Fibroblast of lung (primary cell): ENCODE measurements around the gene CIAPIN1. TPM values are rescaled to one million over a fixed set of nuclear protein-coding genes. Genes with fewer than 3 reads are reported as not detected.

Experiments used
- DNase-seq, 2 donors: peaks; one replicate each; pipeline versions ENCODE4 v3.0.0 to v3.0.0-alpha.2; 2010; ENCODE audit warnings: low read depth in 2 of 2
- H2AFZ ChIP-seq: 2 replicates; pipeline ENCODE4 v1.5.1; 2012; ENCODE audit warnings: low read length, control low read depth, inconsistent platforms
- H3K27ac ChIP-seq: 2 replicates; pipeline ENCODE4 v1.5.1; 2011; ENCODE audit warnings: low read length, control low read depth; ENCODE audit not compliant: insufficient read depth
- H3K27me3 ChIP-seq: 2 replicates; pipeline ENCODE4 v1.5.1; 2011; ENCODE audit warnings: mild to moderate bottlenecking, low read length; ENCODE audit not compliant: control insufficient read depth, insufficient read depth
- H3K36me3 ChIP-seq: 2 replicates; pipeline ENCODE4 v1.5.1; 2011; ENCODE audit warnings: low read length; ENCODE audit not compliant: control insufficient read depth, insufficient read depth
- H3K4me1 ChIP-seq: 2 replicates; pipeline ENCODE4 v1.5.1; 2011; ENCODE audit warnings: low read length; ENCODE audit not compliant: control insufficient read depth, insufficient read depth; ENCODE audit errors: extremely low read depth
- H3K4me2 ChIP-seq: 2 replicates; pipeline ENCODE4 v1.5.1; 2011; ENCODE audit warnings: low read length, control low read depth; ENCODE audit not compliant: insufficient read depth; ENCODE audit errors: extremely low read depth
- H3K4me3 ChIP-seq, 4 experiments: fragments of 200-600 bp in 1 of 4; sonication (generic) in 1 of 4; replicated peaks in 1 of 4; 2 replicates each; pipeline ENCODE4 v1.5.1; 2011 to 2016; ENCODE audit warnings: low read length in 4 of 4, low read depth in 3 of 4, mild to moderate bottlenecking in 3 of 4, control low read depth in 2 of 4, inconsistent platforms in 1 of 4, mixed read lengths in 1 of 4; ENCODE audit not compliant: insufficient read depth in 1 of 4; ENCODE audit errors: control extremely low read depth in 1 of 4
- H3K79me2 ChIP-seq: 2 replicates; pipeline ENCODE4 v1.5.1; 2012; ENCODE audit warnings: mild to moderate bottlenecking, low read length, inconsistent platforms; ENCODE audit not compliant: control insufficient read depth, insufficient read depth
- H3K9ac ChIP-seq: 2 replicates; pipeline ENCODE4 v1.5.1; 2011; ENCODE audit warnings: mild to moderate bottlenecking, low read length, control low read depth; ENCODE audit not compliant: insufficient read depth
- H3K9me3 ChIP-seq: 2 replicates; pipeline ENCODE4 v1.5.1; 2012; ENCODE audit warnings: low read depth, low read length; ENCODE audit not compliant: control insufficient read depth, insufficient read depth
- H4K20me1 ChIP-seq: 2 replicates; pipeline ENCODE4 v1.5.1; 2011; ENCODE audit warnings: low read length; ENCODE audit not compliant: control insufficient read depth, insufficient read depth; ENCODE audit errors: extremely low read depth
- CTCF ChIP-seq, 2 donors: IDR thresholded peaks in 1 of 2; conservative IDR thresholded peaks in 1 of 2; 1 replicate in 1 of 2; 2 replicates in 1 of 2; pipeline ENCODE4 v1.5.1; 2011 to 2012; ENCODE audit warnings: low read length in 2 of 2, control low read depth in 1 of 2, inconsistent platforms in 1 of 2, low read depth in 1 of 2, mild to moderate bottlenecking in 1 of 2
- EZH2 ChIP-seq: IDR thresholded peaks from 2 replicates; pipeline ENCODE4 v1.5.1; 2012; ENCODE audit warnings: low read length, control low read depth, mild to moderate bottlenecking; ENCODE audit errors: missing control alignments
- polyA plus RNA-seq, 2 donors: library from polyadenylated mRNA; depleted of rRNA in 1 of 2; stranded (reverse) in 1 of 2; unstranded in 1 of 2; fragments of >200 nt; gene quantifications; 2 replicates each; pipeline ENCODE4 v1.2.1, GENCODE V29; 2011 to 2012; ENCODE audit warnings: missing spikeins in 1 of 2
- total RNA-seq: library from RNA; depleted of rRNA; stranded (reverse); fragments of >200 nt; gene quantifications from 2 replicates; pipeline ENCODE4 v1.2.1, GENCODE V29; 2014

The CIAPIN1 gene
- total and polyA plus RNA-seq, 2 donors (not counting 1 experiment from before 2014, with no cell fraction given): 38.3 to 40.2 TPM

DNA sequence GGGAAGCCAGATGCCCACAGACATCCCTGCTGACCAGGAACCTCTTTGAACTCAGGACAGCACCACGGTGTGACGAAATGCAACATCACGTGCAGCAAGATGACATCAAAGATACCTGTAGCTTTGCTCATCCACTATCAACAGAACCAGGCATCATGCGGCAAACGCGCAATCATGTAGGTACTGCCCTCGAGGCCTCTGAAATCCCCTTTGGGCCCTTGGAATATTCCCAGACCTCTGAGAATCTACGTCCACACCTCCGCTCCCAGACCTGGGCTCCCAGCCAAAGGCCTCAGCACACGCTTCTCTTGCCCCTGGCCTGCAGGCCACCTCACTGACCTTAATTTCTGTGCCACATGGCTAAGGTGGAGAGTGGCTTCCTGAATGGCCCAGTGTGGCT is 67.6 kb downstream of the CIAPIN1 start:
- Histone ChIP-seq H3K9me3 (no peaks in the 10 kb centered on the region), H3K9ac (no peak overlapping the region), H3K4me1 (no peaks in the 10 kb centered on the region), H2AFZ (no peak overlapping the region), H3K79me2 (no peaks in the 10 kb centered on the region), H3K4me2 (no peak overlapping the region), H3K36me3 (no peaks in the 10 kb centered on the region), H3K27ac (no peak overlapping the region), H3K4me3 (no peak overlapping the region), H3K27me3 (no peaks in the 10 kb centered on the region), H4K20me1 (no peaks in the 10 kb centered on the region)
- DNase-seq: no peak
- TF ChIP-seq CTCF (conservative IDR thresholded peaks at IDR 0.05 in 1 of 2, IDR thresholded peaks at IDR 0.05 in 1 of 2; ENCODE audit: low read depth in 1 of 2, low read length in 2 of 2): no peak
- TF ChIP-seq EZH2: no peak

Other genes with a start within 250 kb of the CIAPIN1 start
- 53.2 and 65.7 TPM in 2 replicates for gene ARL2BP, start 202.1 kb downstream of the CIAPIN1 start, total RNA-seq
- 149 and 173 TPM in 2 replicates for gene ARL2BP, start 202.1 kb downstream of the CIAPIN1 start, polyA plus RNA-seq
- not detected in 2 replicates for gene PLLP, start 162.7 kb downstream of the CIAPIN1 start, total RNA-seq
- 0.02 and 0.05 TPM in 2 replicates for gene PLLP, start 162.7 kb downstream of the CIAPIN1 start, polyA plus RNA-seq
- gene CCL22, start 88.6 kb downstream of the CIAPIN1 start, total RNA-seq: not detected in 2 replicates
- not detected in 2 replicates for gene CCL22, start 88.6 kb downstream of the CIAPIN1 start, polyA plus RNA-seq
- gene CX3CL1, start 74.9 kb downstream of the CIAPIN1 start, total RNA-seq: under 0.01 TPM in 1 of 2 replicates, not detected in the other
- gene CX3CL1, start 74.9 kb downstream of the CIAPIN1 start, polyA plus RNA-seq: 0.46 TPM in 1 of 2 replicates, not detected in the other
- gene CCL17, start 42.6 kb downstream of the CIAPIN1 start, total RNA-seq: not detected in 2 replicates
- not detected in 2 replicates for gene CCL17, start 42.6 kb downstream of the CIAPIN1 start, polyA plus RNA-seq
- gene COQ9, start 94 bp upstream of the CIAPIN1 start, total RNA-seq: 36.2 and 51.2 TPM in 2 replicates
- 44.4 and 62.2 TPM in 2 replicates for gene COQ9, start 94 bp upstream of the CIAPIN1 start, polyA plus RNA-seq
- gene POLR2C, start 15.3 kb upstream of the CIAPIN1 start, total RNA-seq: 105 and 106 TPM in 2 replicates
- gene POLR2C, start 15.3 kb upstream of the CIAPIN1 start, polyA plus RNA-seq: 84.0 and 98.2 TPM in 2 replicates
- 12.3 and 12.6 TPM in 2 replicates for gene DOK4, start 39.1 kb upstream of the CIAPIN1 start, total RNA-seq
- 11.6 and 15.0 TPM in 2 replicates for gene DOK4, start 39.1 kb upstream of the CIAPIN1 start, polyA plus RNA-seq
- 13.6 and 16.7 TPM in 2 replicates for gene CCDC102A, start 89.2 kb upstream of the CIAPIN1 start, total RNA-seq
- 4.4 and 7.1 TPM in 2 replicates for gene CCDC102A, start 89.2 kb upstream of the CIAPIN1 start, polyA plus RNA-seq
- gene ADGRG5, start 95.3 kb upstream of the CIAPIN1 start, total RNA-seq: not detected in 2 replicates
- gene ADGRG5, start 95.3 kb upstream of the CIAPIN1 start, polyA plus RNA-seq: not detected in 2 replicates
- 0.51 and 1.8 TPM in 2 replicates for gene ADGRG1, start 181.2 kb upstream of the CIAPIN1 start, total RNA-seq
- gene ADGRG1, start 181.2 kb upstream of the CIAPIN1 start, polyA plus RNA-seq: 1.6 and 7.2 TPM in 2 replicates
- gene ADGRG3, start 220.9 kb upstream of the CIAPIN1 start, total RNA-seq: not detected in 2 replicates
- gene ADGRG3, start 220.9 kb upstream of the CIAPIN1 start, polyA plus RNA-seq: not detected in 2 replicates
- under 0.01 TPM in 1 of 2 replicates, not detected in the other for gene DRC7, start 247.4 kb upstream of the CIAPIN1 start, total RNA-seq
- not detected in 2 replicates for gene DRC7, start 247.4 kb upstream of the CIAPIN1 start, polyA plus RNA-seq